H1 (cell line): ENCODE data around the gene CDH20. TPM values are rescaled to one million over a fixed set of nuclear protein-coding genes. Genes with fewer than 3 reads are reported as not detected.

ENCODE experiments used
- CTCF ChIA-PET: fragments of 300-600 bp; sonication (Branson Sonifier 250); formaldehyde crosslinking; loops from one replicate; lab custom pipeline; 2021; ENCODE audit not compliant: partially characterized antibody; lab: Charles Lee
- POLR2A ChIA-PET: fragments of 300-600 bp; sonication (Branson Sonifier 250); formaldehyde crosslinking; loops from one replicate; lab custom pipeline; 2021; ENCODE audit warnings: inconsistent platforms; ENCODE audit not compliant: partially characterized antibody; lab: Charles Lee
- DNase-seq, 2 experiments: peaks; one replicate each; pipeline versions ENCODE4 v3.0.0 to v3.0.0-alpha.2; 2010 to 2022; ENCODE audit warnings: low spot score in 2 of 2, low read depth in 1 of 2, mixed read lengths in 1 of 2
- FAIRE-seq: peaks from 2 replicates; lab custom pipeline; 2011; peaks lifted over from hg19 to GRCh38; lab: Jason Lieb, UNC
- H2AFZ ChIP-seq: 2 replicates; pipeline ENCODE4 v1.8.1; 2012; ENCODE audit warnings: low read length, inconsistent platforms
- H2AK5ac ChIP-seq: 2 replicates; pipeline ENCODE4 v1.6.1; 2013; ENCODE audit warnings: low read depth, low read length
- H2BK120ac ChIP-seq: replicated peaks from 2 replicates; pipeline ENCODE3; 2013; ENCODE audit warnings: low read depth, low read length, inconsistent platforms
- H2BK12ac ChIP-seq: 2 replicates; pipeline ENCODE4 v1.6.1; 2013; ENCODE audit warnings: low read depth, low read length
- H2BK15ac ChIP-seq: 2 replicates; pipeline ENCODE4 v1.6.1; 2013; ENCODE audit warnings: low read length
- H2BK20ac ChIP-seq: 2 replicates; pipeline ENCODE4 v1.6.1; 2013; ENCODE audit warnings: low read length
- H2BK5ac ChIP-seq: 2 replicates; pipeline ENCODE4 v1.6.1; 2013; ENCODE audit warnings: low read depth, low read length
- H3K14ac ChIP-seq: 2 replicates; pipeline ENCODE4 v1.6.1; 2013; ENCODE audit warnings: inconsistent platforms; ENCODE audit not compliant: insufficient read length
- H3K18ac ChIP-seq: 2 replicates; pipeline ENCODE4 v1.6.1; 2013; ENCODE audit warnings: low read length; ENCODE audit errors: extremely low read depth
- H3K23ac ChIP-seq: 2 replicates; pipeline ENCODE4 v1.6.1; 2013; ENCODE audit warnings: inconsistent platforms; ENCODE audit not compliant: insufficient read length
- H3K23me2 ChIP-seq: 2 replicates; pipeline ENCODE4 v1.6.1; 2013; ENCODE audit warnings: low read depth, low read length
- H3K27ac ChIP-seq: 2 replicates; pipeline ENCODE4 v1.6.1; 2011; ENCODE audit warnings: low read depth, low read length, inconsistent platforms
- H3K27me3 ChIP-seq, 4 experiments: replicated peaks in 1 of 4; 1 replicate in 1 of 4; 2 replicates in 3 of 4; pipeline versions ENCODE4 v1.6.1 to v1.8.1; 2011 to 2013; ENCODE audit warnings: low read length in 3 of 4, mild to moderate bottlenecking in 3 of 4, inconsistent platforms in 2 of 4, mixed read lengths in 2 of 4, moderate library complexity in 1 of 4; ENCODE audit not compliant: control insufficient read depth in 3 of 4, insufficient read depth in 3 of 4; ENCODE audit errors: extremely low read depth in 1 of 4
- H3K36me3 ChIP-seq, 4 experiments: 2 replicates each; pipeline versions ENCODE4 v1.6.1 to v1.8.1; 2011 to 2013; ENCODE audit warnings: mild to moderate bottlenecking in 4 of 4, low read length in 3 of 4, moderate library complexity in 2 of 4, control low read depth in 1 of 4, inconsistent platforms in 1 of 4; ENCODE audit not compliant: insufficient read depth in 4 of 4, control insufficient read depth in 2 of 4
- H3K4ac ChIP-seq: replicated peaks from 2 replicates; pipeline ENCODE3; 2013; ENCODE audit warnings: low read length, low read depth, mixed read lengths, inconsistent platforms; ENCODE audit not compliant: insufficient read length
- H3K4me1 ChIP-seq, 4 experiments: replicated peaks in 1 of 4; 1 replicate in 1 of 4; 2 replicates in 3 of 4; pipeline versions ENCODE4 v1.6.1 to v1.8.1; 2011 to 2013; ENCODE audit warnings: low read length in 3 of 4, inconsistent platforms in 2 of 4, mixed read lengths in 1 of 4; ENCODE audit not compliant: insufficient read depth in 4 of 4, control insufficient read depth in 3 of 4
- H3K4me2 ChIP-seq, 2 experiments: 2 replicates each; pipeline versions ENCODE4 v1.6.1 to v1.8.1; 2011 to 2013; ENCODE audit warnings: low read depth in 2 of 2, low read length in 2 of 2, control low read depth in 1 of 2, inconsistent platforms in 1 of 2, mild to moderate bottlenecking in 1 of 2; ENCODE audit not compliant: insufficient read depth in 1 of 2
- H3K4me3 ChIP-seq, 4 experiments: fragments of 200-600, 300-600 bp in 1 of 4; sonication (generic), shearing (Covaris generic), sonication (Bioruptor Twin) in 1 of 4; 2 replicates each; pipeline versions ENCODE4 v1.5.1 to v1.8.1; 2011 to 2016; ENCODE audit warnings: low read length in 4 of 4, low read depth in 3 of 4, control low read depth in 2 of 4, inconsistent platforms in 2 of 4, mild to moderate bottlenecking in 2 of 4, mixed read lengths in 1 of 4, moderate library complexity in 1 of 4; ENCODE audit not compliant: insufficient read depth in 2 of 4; ENCODE audit errors: extremely low read depth in 1 of 4
- H3K56ac ChIP-seq: replicated peaks from 2 replicates; pipeline ENCODE3; 2013; ENCODE audit warnings: low read depth, mild to moderate bottlenecking, mixed read lengths, low read length, inconsistent platforms; ENCODE audit not compliant: insufficient read length
- H3K79me1 ChIP-seq: 2 replicates; pipeline ENCODE4 v1.6.1; 2013; ENCODE audit warnings: low read depth, low read length, control low read depth
- H3K79me2 ChIP-seq, 2 experiments: 2 replicates each; pipeline versions ENCODE4 v1.6.1 to v1.8.1; 2012 to 2013; ENCODE audit warnings: low read length in 2 of 2, mild to moderate bottlenecking in 2 of 2, inconsistent platforms in 1 of 2; ENCODE audit not compliant: insufficient read depth in 2 of 2, control insufficient read depth in 1 of 2
- H3K9ac ChIP-seq, 4 experiments: replicated peaks in 1 of 4; 1 replicate in 1 of 4; 2 replicates in 3 of 4; pipeline versions ENCODE4 v1.6.1 to v1.8.1; 2011 to 2013; ENCODE audit warnings: low read depth in 3 of 4, low read length in 3 of 4, control low read depth in 2 of 4, mild to moderate bottlenecking in 2 of 4, moderate library complexity in 2 of 4, inconsistent platforms in 1 of 4; ENCODE audit errors: extremely low read depth in 1 of 4
- H3K9me3 ChIP-seq, 2 experiments: 2 replicates each; pipeline versions ENCODE4 v1.6.1 to v1.8.1; 2012 to 2013; ENCODE audit warnings: mild to moderate bottlenecking in 2 of 2, moderate library complexity in 2 of 2, control low read depth in 1 of 2, inconsistent platforms in 1 of 2, low read depth in 1 of 2, low read length in 1 of 2, mixed read lengths in 1 of 2; ENCODE audit not compliant: insufficient read depth in 2 of 2
- H4K20me1 ChIP-seq, 2 experiments: replicated peaks in 1 of 2; 2 replicates each; pipeline versions ENCODE3 to v1.8.1; 2011 to 2013; ENCODE audit warnings: inconsistent platforms in 2 of 2, low read length in 2 of 2, mild to moderate bottlenecking in 1 of 2; ENCODE audit not compliant: insufficient read depth in 2 of 2, control insufficient read depth in 1 of 2
- H4K5ac ChIP-seq: 2 replicates; pipeline ENCODE4 v1.6.1; 2013; ENCODE audit warnings: low read length, low read depth, mixed read lengths, inconsistent platforms; ENCODE audit not compliant: insufficient read length
- H4K8ac ChIP-seq: 2 replicates; pipeline ENCODE4 v1.8.0; 2013; ENCODE audit warnings: mild to moderate bottlenecking, moderate library complexity, low read length, inconsistent platforms; ENCODE audit not compliant: insufficient read depth; ENCODE audit errors: extremely low read depth
- H4K91ac ChIP-seq: replicated peaks from 2 replicates; pipeline ENCODE3; 2013; ENCODE audit warnings: low read length, mixed read lengths, inconsistent platforms; ENCODE audit not compliant: insufficient read length
- KDM4A ChIP-seq: IDR thresholded peaks from one replicate; pipeline ENCODE4 v1.7.1; 2012; ENCODE audit warnings: low read depth, mild to moderate bottlenecking, moderate library complexity, low read length, inconsistent platforms; ENCODE audit not compliant: severe bottlenecking
- POLR2A ChIP-seq, 2 experiments: IDR thresholded peaks; 1 replicate in 1 of 2; 2 replicates in 1 of 2; pipeline ENCODE4 v1.6.1; 2011; ENCODE audit warnings: low read depth in 2 of 2, low read length in 2 of 2, mild to moderate bottlenecking in 2 of 2; ENCODE audit errors: control extremely low read depth in 1 of 2
- RAD21 ChIP-seq, 2 experiments: IDR thresholded peaks in 1 of 2; conservative IDR thresholded peaks in 1 of 2; 2 replicates each; pipeline ENCODE4 v1.6.1; 2011; ENCODE audit warnings: low read depth in 2 of 2, low read length in 2 of 2, improper control_type of control experiment in 1 of 2, inconsistent platforms in 1 of 2, mild to moderate bottlenecking in 1 of 2, moderate library complexity in 1 of 2
- SIN3A ChIP-seq, 2 experiments: IDR thresholded peaks in 1 of 2; conservative IDR thresholded peaks in 1 of 2; 2 replicates each; pipeline ENCODE4 v1.6.1; 2011 to 2012; ENCODE audit warnings: low read length in 2 of 2, improper control_type of control experiment in 1 of 2, low read depth in 1 of 2, mild to moderate bottlenecking in 1 of 2
- WGBS, 2 experiments: shearing (Covaris generic) in 1 of 2; methylation state at CpG; one replicate each; pipeline versions ENCODE4 v1.1.6 to v1.1.7; 2013 to 2015; ENCODE audit warnings: low lambda C conversion rate in 2 of 2, mixed read lengths in 2 of 2, inconsistent platforms in 1 of 2, low coverage in 1 of 2, missing lambda C conversion rate in 1 of 2; ENCODE audit not compliant: insufficient replicate concordance in 2 of 2, insufficient coverage in 1 of 2, insufficient read length in 1 of 2; ENCODE audit errors: extremely low coverage in 1 of 2, missing lambda C conversion rate in 1 of 2; 5-methylcytosine and 5-hydroxymethylcytosine counted together
- polyA plus RNA-seq, 7 experiments: library from polyadenylated mRNA; depleted of rRNA in 3 of 7; stranded (reverse) in 5 of 7; unstranded in 2 of 7; fragments of >200 nt in 5 of 7; fragments of 200-250 nt in 2 of 7; gene quantifications; 1 replicate in 5 of 7; 2 replicates in 1 of 7; 4 replicates in 1 of 7; pipeline versions ENCODE4 v1.2.1 to v1.2.3, GENCODE V29; 2011 to 2013; ENCODE audit warnings: missing spikeins in 2 of 7, mixed read lengths in 2 of 7
- total RNA-seq: library from RNA; stranded (reverse); fragmentation: NEBNext Ultra II Directional; extraction: Animal tissue kit (Norgen Biotek cat#: 25700); gene quantifications from 2 replicates; pipeline ENCODE4 v1.2.1, GENCODE V29; 2021

CDH20 gene
- total and polyA plus RNA-seq, 2 of the 8 experiments (the other 6 are each of a cell fraction or from before 2014, with no cell fraction given), result 0.07 to 0.12 TPM

DNA sequence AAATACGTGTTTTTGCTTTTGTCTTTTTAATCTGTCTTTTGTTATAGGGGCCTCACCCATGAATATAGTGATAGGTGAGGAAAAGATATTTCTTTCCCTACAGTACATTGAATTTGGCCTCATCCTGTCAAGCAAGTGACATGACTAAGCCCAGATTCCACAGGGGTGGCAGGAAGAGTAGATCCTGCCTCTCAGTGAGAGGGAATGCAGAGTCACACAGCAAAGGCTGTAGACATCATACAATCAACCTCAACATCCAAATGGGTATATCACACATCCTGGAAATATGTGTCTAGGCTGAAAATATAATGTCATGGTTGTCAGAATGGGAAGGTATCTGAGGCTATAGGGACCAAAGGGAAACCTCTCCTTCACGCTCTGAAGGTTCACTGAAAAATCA is 269.6 kb downstream of the CDH20 start:
- Histone ChIP-seq H2AK5ac (no peak overlapping the region), H3K27ac (no peak overlapping the region)
- TF ChIP-seq KDM4A, result no peak
- TF ChIP-seq POLR2A (IDR thresholded peaks at IDR 0.05; ENCODE audit: control extremely low read depth in 1 of 2, low read depth in 2 of 2, low read length in 2 of 2), result no peak
- no peak for TF ChIP-seq RAD21 (IDR thresholded peaks at IDR 0.05 in 1 of 2, conservative IDR thresholded peaks at IDR 0.05 in 1 of 2; ENCODE audit: low read depth in 2 of 2, low read length in 2 of 2)
- TF ChIP-seq SIN3A (conservative IDR thresholded peaks at IDR 0.05 in 1 of 2, IDR thresholded peaks at IDR 0.05 in 1 of 2; ENCODE audit: low read depth in 1 of 2, low read length in 2 of 2), result no peak

More for the DNA sequence above, 269.6 kb downstream of the CDH20 start:
- Histone ChIP-seq H2AFZ (no peak overlapping the region), H3K4ac (no peak overlapping the region), H3K79me1 (no peaks in the 10 kb centered on the region), H3K79me2 (no peaks in the 10 kb centered on the region), H3K14ac (no peak overlapping the region), H2BK12ac (0 out of 2 replicates have a peak overlapping the region, but pooled peaks have one; percentile 29), H2BK20ac (no peak overlapping the region), H4K8ac (no peak overlapping the region), H3K23me2 (peaks cover 3% of the 10 kb centered on the region), H3K4me2 (no peak overlapping the region), H3K27me3 (no peaks in the 10 kb centered on the region), H4K5ac (no peak overlapping the region), H3K18ac (no peak overlapping the region), H3K23ac (no peak overlapping the region), H3K36me3 (no peaks in the 10 kb centered on the region), H4K20me1 (no peaks in the 10 kb centered on the region), H3K4me3 (no peak overlapping the region), H3K9ac (no peak overlapping the region), H3K4me1 (peaks cover 2 to 9% (median 5%) of the 10 kb centered on the region in 4 experiments; a peak in 4 of 7 replicates), H4K91ac (no peak overlapping the region), H3K9me3 (no peaks in the 10 kb centered on the region), H3K56ac (no peak overlapping the region), H2BK120ac (no peak overlapping the region), H2BK5ac (no peak overlapping the region), H2BK15ac (no peak overlapping the region)
- ChIA-PET CTCF (interaction anchor here (1.6 kb wide), 1 partner anchor 21 kb away, joined by 7 read pairs; no protein-coding TSS in a partner anchor), POLR2A (no interaction called here)
- DNase-seq (no peak), FAIRE-seq (no peak)
- WGBS, 2 experiments, result 92% methylated on average over 2 of the region's 2 CpGs; no CpG with 5 or more reads in 1 of the 2 experiments
